Measurements from ENCODE around the gene FRMD4A.

DNA sequence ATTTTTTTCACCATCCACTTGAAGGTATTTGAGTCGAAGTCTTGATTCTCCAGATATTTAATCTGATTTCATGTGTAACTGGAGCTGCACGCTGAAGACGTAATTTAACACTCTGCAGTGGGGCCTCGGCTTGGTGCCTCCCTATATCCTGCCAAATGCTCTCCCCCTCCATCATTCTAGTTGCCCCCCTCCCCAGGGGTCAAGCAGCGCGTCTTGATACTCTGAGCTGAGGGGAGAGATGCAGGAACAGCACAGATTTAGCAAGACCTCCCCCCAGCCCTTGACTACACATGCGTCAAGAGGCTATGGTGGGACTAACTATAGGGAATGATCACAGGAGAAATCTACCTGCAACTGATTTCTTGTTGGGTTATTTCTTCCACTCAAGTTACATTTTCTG lies 658.2 kb downstream of the FRMD4A start:
- TF ChIP-seq, protein P1, sequence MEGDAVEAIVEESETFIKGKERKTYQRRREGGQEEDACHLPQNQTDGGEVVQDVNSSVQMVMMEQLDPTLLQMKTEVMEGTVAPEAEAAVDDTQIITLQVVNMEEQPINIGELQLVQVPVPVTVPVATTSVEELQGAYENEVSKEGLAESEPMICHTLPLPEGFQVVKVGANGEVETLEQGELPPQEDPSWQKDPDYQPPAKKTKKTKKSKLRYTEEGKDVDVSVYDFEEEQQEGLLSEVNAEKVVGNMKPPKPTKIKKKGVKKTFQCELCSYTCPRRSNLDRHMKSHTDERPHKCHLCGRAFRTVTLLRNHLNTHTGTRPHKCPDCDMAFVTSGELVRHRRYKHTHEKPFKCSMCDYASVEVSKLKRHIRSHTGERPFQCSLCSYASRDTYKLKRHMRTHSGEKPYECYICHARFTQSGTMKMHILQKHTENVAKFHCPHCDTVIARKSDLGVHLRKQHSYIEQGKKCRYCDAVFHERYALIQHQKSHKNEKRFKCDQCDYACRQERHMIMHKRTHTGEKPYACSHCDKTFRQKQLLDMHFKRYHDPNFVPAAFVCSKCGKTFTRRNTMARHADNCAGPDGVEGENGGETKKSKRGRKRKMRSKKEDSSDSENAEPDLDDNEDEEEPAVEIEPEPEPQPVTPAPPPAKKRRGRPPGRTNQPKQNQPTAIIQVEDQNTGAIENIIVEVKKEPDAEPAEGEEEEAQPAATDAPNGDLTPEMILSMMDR (IDR thresholded peaks at IDR 0.05), result no peak
- TF ChIP-seq POLR2AphosphoS5 (IDR thresholded peaks at IDR 0.05) (no peak), POLR2A (IDR thresholded peaks at IDR 0.05) (no peak)

Data from upper lobe of left lung (tissue), 4 donors.